BLaER1 treated with 17β-estradiol and CSF1 and Interleukin-3, amounts not matched to agents 10 nM and 100 nM (cell line): ENCODE data around the gene ANO2.
A peak's percentile ranks its signal among the peaks of the same experiment; 100 is the strongest.

Experiments used
- H3K27ac ChIP-seq, 11 experiments: shearing (Covaris generic); formaldehyde crosslinking; 2 replicates each; pipeline ENCODE4 v1.8.1; 2022
- H3K27me3 ChIP-seq, 11 experiments: shearing (Covaris generic); formaldehyde crosslinking; 2 replicates each; pipeline ENCODE4 v1.8.1; 2022
- H3K36me3 ChIP-seq, 11 experiments: shearing (Covaris generic); formaldehyde crosslinking; 2 replicates each; pipeline ENCODE4 v1.8.1; 2022
- H3K4me1 ChIP-seq, 10 experiments: shearing (Covaris generic); formaldehyde crosslinking; 2 replicates each; pipeline ENCODE4 v1.8.1; 2022
- H3K4me2 ChIP-seq, 11 experiments: shearing (Covaris generic); formaldehyde crosslinking; 2 replicates each; pipeline ENCODE4 v1.8.1; 2022
- H3K4me3 ChIP-seq, 10 experiments: shearing (Covaris generic); formaldehyde crosslinking; 2 replicates each; pipeline ENCODE4 v1.8.1; 2022
- H3K9ac ChIP-seq, 11 experiments: shearing (Covaris generic); formaldehyde crosslinking; 2 replicates each; pipeline ENCODE4 v1.8.1; 2022
- H3K9me3 ChIP-seq, 11 experiments: shearing (Covaris generic); formaldehyde crosslinking; replicated peaks in 1 of 11; 2 replicates each; pipeline ENCODE4 v1.8.1; 2022
- H4K20me1 ChIP-seq, 11 experiments: shearing (Covaris generic); formaldehyde crosslinking; 2 replicates each; pipeline ENCODE4 v1.8.1; 2022
- Cebpa-rat ChIP-seq, 11 experiments: shearing (Covaris generic); IDR thresholded peaks; 2 replicates each; pipeline ENCODE4 v1.8.1; 2022

ANO2 gene

GRCh38 chr12:5948696-5949095 lies 3.6 kb upstream of the ANO2 start:
- no peak overlapping the region for H3K4me3 ChIP-seq
- peaks cover 0 to 8% (median 3%) of the 10 kb centered on the region in 11 experiments; a peak in 4 of 22 replicates for H3K9me3 ChIP-seq
- H3K4me2 ChIP-seq = no peak overlapping the region
- H3K36me3 ChIP-seq = no peaks in the 10 kb centered on the region
- no peak overlapping the region for H3K27ac ChIP-seq
- H3K27me3 ChIP-seq = no peaks in the 10 kb centered on the region
- no peaks in the 10 kb centered on the region for H4K20me1 ChIP-seq
- peaks cover 0 to 4% (median 0%) of the 10 kb centered on the region in 10 experiments; a peak in 2 of 20 replicates for H3K4me1 ChIP-seq
- no peak overlapping the region for H3K9ac ChIP-seq
- TF ChIP-seq Cebpa-rat (IDR thresholded peaks at IDR 0.05) = no peak

GRCh38 chr12:5947006-5947405 lies 1.9 kb upstream of the ANO2 start:
- Histone ChIP-seq H4K20me1 (no peaks in the 10 kb centered on the region), H3K36me3 (no peaks in the 10 kb centered on the region), H3K4me2 (no peak overlapping the region), H3K9me3 (peaks cover 0 to 8% (median 3%) of the 10 kb centered on the region in 11 experiments; a peak in 3 of 22 replicates), H3K4me1 (peaks cover 0 to 4% (median 0%) of the 10 kb centered on the region in 10 experiments; a peak in 2 of 20 replicates), H3K9ac (no peak overlapping the region), H3K4me3 (no peak overlapping the region), H3K27me3 (no peaks in the 10 kb centered on the region), H3K27ac (no peak overlapping the region)
- TF ChIP-seq Cebpa-rat (IDR thresholded peaks at IDR 0.05) = no peak

GRCh38 chr12:5946388-5946787 lies 1.3 kb upstream of the ANO2 start:
- no peak for TF ChIP-seq Cebpa-rat (IDR thresholded peaks at IDR 0.05)
- no peaks in the 10 kb centered on the region for H3K27me3 ChIP-seq

GRCh38 chr12:5944688-5945070 lies 380 bp downstream of the ANO2 start:
- Histone ChIP-seq H3K4me1 (peaks cover 0 to 4% (median 0%) of the 10 kb centered on the region in 10 experiments; a peak in 2 of 20 replicates), H3K4me2 (no peak overlapping the region), H3K9ac (no peak overlapping the region), H4K20me1 (no peaks in the 10 kb centered on the region), H3K9me3 (peaks cover 0 to 15% (median 8%) of the 10 kb centered on the region in 11 experiments; a peak in 10 of 22 replicates), H3K27ac (no peak overlapping the region), H3K4me3 (no peak overlapping the region), H3K27me3 (no peaks in the 10 kb centered on the region), H3K36me3 (no peaks in the 10 kb centered on the region)
- no peak for TF ChIP-seq Cebpa-rat (IDR thresholded peaks at IDR 0.05)

More at GRCh38 chr12:5946388-5946787, 1.3 kb upstream of the ANO2 start:
- H3K9me3 ChIP-seq = peaks cover 0 to 8% (median 3%) of the 10 kb centered on the region in 11 experiments; a peak in 3 of 22 replicates
- H3K27ac ChIP-seq = no peak overlapping the region
- no peaks in the 10 kb centered on the region for H4K20me1 ChIP-seq
- H3K4me1 ChIP-seq = peaks cover 0 to 4% (median 0%) of the 10 kb centered on the region in 10 experiments; a peak in 2 of 20 replicates
- no peak overlapping the region for H3K4me2 ChIP-seq
- H3K36me3 ChIP-seq = no peaks in the 10 kb centered on the region
- H3K9ac ChIP-seq = no peak overlapping the region
- H3K4me3 ChIP-seq = no peak overlapping the region

GRCh38 chr12:5944053-5944452 lies 1.0 kb downstream of the ANO2 start:
- H3K4me3 ChIP-seq = no peak overlapping the region
- H3K9ac ChIP-seq = no peak overlapping the region
- no peak for TF ChIP-seq Cebpa-rat (IDR thresholded peaks at IDR 0.05)
- no peak overlapping the region for H3K27ac ChIP-seq
- H3K9me3 ChIP-seq = peaks cover 0 to 15% (median 9%) of the 10 kb centered on the region in 11 experiments; a peak in 10 of 22 replicates
- no peaks in the 10 kb centered on the region for H4K20me1 ChIP-seq
- H3K36me3 ChIP-seq = no peaks in the 10 kb centered on the region
- H3K4me2 ChIP-seq = no peak overlapping the region
- no peaks in the 10 kb centered on the region for H3K27me3 ChIP-seq
- peaks cover 0 to 4% (median 0%) of the 10 kb centered on the region in 10 experiments; a peak in 2 of 20 replicates for H3K4me1 ChIP-seq

GRCh38 chr12:5941907-5942306 lies 3.2 kb downstream of the ANO2 start:
- peaks cover 0 to 15% (median 9%) of the 10 kb centered on the region in 11 experiments; a peak in 10 of 22 replicates for H3K9me3 ChIP-seq
- H3K27me3 ChIP-seq = no peaks in the 10 kb centered on the region

GRCh38 chr12:5927732-5928516 lies 17.1 kb downstream of the ANO2 start:
- H3K36me3 ChIP-seq = no peaks in the 10 kb centered on the region
- no peak overlapping the region for H3K9ac ChIP-seq
- H3K27ac ChIP-seq = no peak overlapping the region
- no peaks in the 10 kb centered on the region for H3K9me3 ChIP-seq
- TF ChIP-seq Cebpa-rat (IDR thresholded peaks at IDR 0.05) = no peak
- H4K20me1 ChIP-seq = no peaks in the 10 kb centered on the region
- peaks cover 0 to 9% (median 0%) of the 10 kb centered on the region in 10 experiments; a peak in 6 of 20 replicates for H3K4me1 ChIP-seq
- H3K4me2 ChIP-seq = no peak overlapping the region
- H3K4me3 ChIP-seq = no peak overlapping the region
- no peaks in the 10 kb centered on the region for H3K27me3 ChIP-seq

More at GRCh38 chr12:5941907-5942306, 3.2 kb downstream of the ANO2 start:
- Histone ChIP-seq H3K9ac (no peak overlapping the region), H3K4me1 (no peaks in the 10 kb centered on the region), H4K20me1 (no peaks in the 10 kb centered on the region), H3K4me3 (no peak overlapping the region), H3K4me2 (no peak overlapping the region), H3K36me3 (no peaks in the 10 kb centered on the region), H3K27ac (no peak overlapping the region)
- TF ChIP-seq Cebpa-rat (IDR thresholded peaks at IDR 0.05) = no peak

GRCh38 chr12:5925646-5926045 lies 19.4 kb downstream of the ANO2 start:
- H3K4me3 ChIP-seq = no peak overlapping the region
- H3K27me3 ChIP-seq = no peaks in the 10 kb centered on the region
- H3K4me2 ChIP-seq = no peak overlapping the region
- no peak overlapping the region for H3K27ac ChIP-seq
- no peaks in the 10 kb centered on the region for H3K9me3 ChIP-seq
- H3K4me1 ChIP-seq = peaks cover 0 to 9% (median 0%) of the 10 kb centered on the region in 10 experiments; a peak in 6 of 20 replicates
- H3K36me3 ChIP-seq = no peaks in the 10 kb centered on the region
- no peak overlapping the region for H3K9ac ChIP-seq
- no peak for TF ChIP-seq Cebpa-rat (IDR thresholded peaks at IDR 0.05)
- H4K20me1 ChIP-seq = no peaks in the 10 kb centered on the region

GRCh38 chr12:5924342-5924741 lies 20.7 kb downstream of the ANO2 start:
- Histone ChIP-seq H3K36me3 (no peaks in the 10 kb centered on the region), H3K4me2 (peak overlapping the region in 5 of 11 experiments; percentile 11 to 25 (median 20); a peak in 4 of 22 replicates), H4K20me1 (no peaks in the 10 kb centered on the region), H3K27me3 (no peaks in the 10 kb centered on the region), H3K9ac (no peak overlapping the region), H3K4me1 (peaks cover 0 to 9% (median 0%) of the 10 kb centered on the region in 10 experiments; a peak in 6 of 20 replicates), H3K9me3 (no peaks in the 10 kb centered on the region), H3K27ac (no peak overlapping the region), H3K4me3 (no peak overlapping the region)
- no peak for TF ChIP-seq Cebpa-rat (IDR thresholded peaks at IDR 0.05)
